CD14-positive monocyte (primary cell): ENCODE measurements around the gene KDM6A. TPM values are rescaled to one million over a fixed set of nuclear protein-coding genes. Genes with fewer than 3 reads are reported as not detected.

ENCODE experiments used
- DNase-seq, 3 donors: peaks; one replicate each; pipeline ENCODE4 v3.0.0-alpha.2; 2011 to 2022
- H2AFZ ChIP-seq: 2 replicates; pipeline ENCODE4 v1.6.0; 2012; ENCODE audit warnings: mild to moderate bottlenecking, low read depth, low read length, inconsistent platforms; ENCODE audit not compliant: insufficient read depth, poor library complexity, severe bottlenecking
- H3K27ac ChIP-seq, 2 donors: 1 replicate in 1 of 2; 2 replicates in 1 of 2; pipeline ENCODE4 v1.5.1; 2012 to 2013; ENCODE audit warnings: low read length in 2 of 2, control low read depth in 1 of 2, inconsistent platforms in 1 of 2, low read depth in 1 of 2, mild to moderate bottlenecking in 1 of 2
- H3K27me3 ChIP-seq, 2 donors: one replicate each; pipeline versions ENCODE4 v1.6.0 to v1.6.1; 2011 to 2013; ENCODE audit warnings: low read length in 2 of 2; ENCODE audit not compliant: control insufficient read depth in 2 of 2, insufficient read depth in 2 of 2
- H3K36me3 ChIP-seq, 2 donors: replicated peaks in 1 of 2; 1 replicate in 1 of 2; 2 replicates in 1 of 2; pipeline versions ENCODE4 v1.5.1 to v1.6.1; 2012 to 2013; ENCODE audit warnings: low read length in 2 of 2, control low read depth in 1 of 2, inconsistent platforms in 1 of 2, mild to moderate bottlenecking in 1 of 2; ENCODE audit not compliant: insufficient read depth in 2 of 2, control insufficient read depth in 1 of 2
- H3K4me1 ChIP-seq, 2 donors: 1 replicate in 1 of 2; 2 replicates in 1 of 2; pipeline versions ENCODE4 v1.5.1 to v1.6.1; 2012 to 2013; ENCODE audit warnings: low read length in 2 of 2, control low read depth in 1 of 2, inconsistent platforms in 1 of 2, mild to moderate bottlenecking in 1 of 2, moderate library complexity in 1 of 2; ENCODE audit not compliant: insufficient read depth in 2 of 2, control insufficient read depth in 1 of 2
- H3K4me2 ChIP-seq: replicated peaks from 2 replicates; pipeline ENCODE3; 2012; ENCODE audit warnings: low read length, moderate library complexity, mild to moderate bottlenecking; ENCODE audit not compliant: poor library complexity, severe bottlenecking; ENCODE audit errors: extremely low read depth
- H3K4me3 ChIP-seq, 3 experiments: fragments of 200-600 bp in 1 of 3; sonication (generic) in 1 of 3; replicated peaks in 1 of 3; 1 replicate in 2 of 3; 2 replicates in 1 of 3; pipeline ENCODE4 v1.5.1; 2011 to 2013; ENCODE audit warnings: low read length in 3 of 3, mild to moderate bottlenecking in 3 of 3, control low read depth in 2 of 3, low read depth in 2 of 3, inconsistent platforms in 1 of 3, moderate library complexity in 1 of 3
- H3K79me2 ChIP-seq: 2 replicates; pipeline ENCODE4 v1.6.0; 2012; ENCODE audit warnings: mild to moderate bottlenecking, control low read depth, inconsistent platforms, low read length, moderate library complexity; ENCODE audit not compliant: insufficient read depth
- H3K9ac ChIP-seq: 2 replicates; pipeline ENCODE4 v1.6.0; 2017; ENCODE audit warnings: low read length, mild to moderate bottlenecking; ENCODE audit not compliant: insufficient read depth, poor library complexity, severe bottlenecking
- H3K9me3 ChIP-seq, 2 donors: replicated peaks in 1 of 2; 1 replicate in 1 of 2; 2 replicates in 1 of 2; pipeline versions ENCODE4 v1.5.1 to v1.6.1; 2012 to 2013; ENCODE audit warnings: low read length in 2 of 2, control low read depth in 1 of 2; ENCODE audit not compliant: control insufficient read depth in 1 of 2, insufficient read depth in 1 of 2
- H4K20me1 ChIP-seq: 2 replicates; pipeline ENCODE4 v1.6.0; 2012; ENCODE audit warnings: mild to moderate bottlenecking, low read length, control low read depth, moderate library complexity; ENCODE audit not compliant: insufficient read depth
- H3K27ac Mint-ChIP-seq, 7 donors: one replicate each; pipeline ENCODE4 v1.8.0; 2020; ENCODE audit warnings: mild to moderate bottlenecking in 7 of 7, mixed read lengths in 7 of 7, moderate library complexity in 6 of 7, inconsistent platforms in 2 of 7
- H3K27me3 Mint-ChIP-seq, 3 donors: one replicate each; pipeline ENCODE4 v1.8.0; 2021 to 2022; ENCODE audit warnings: low read depth in 3 of 3, mild to moderate bottlenecking in 3 of 3, mixed read lengths in 3 of 3, moderate library complexity in 3 of 3, inconsistent platforms in 1 of 3
- H3K36me3 Mint-ChIP-seq, 2 donors: one replicate each; pipeline ENCODE4 v1.8.0; 2020; ENCODE audit warnings: mixed read lengths in 2 of 2, inconsistent platforms in 1 of 2, mild to moderate bottlenecking in 1 of 2
- H3K4me1 Mint-ChIP-seq: one replicate; pipeline ENCODE4 v1.8.0; 2020; ENCODE audit warnings: mild to moderate bottlenecking, mixed read lengths
- H3K4me3 Mint-ChIP-seq, 2 donors: one replicate each; pipeline ENCODE4 v1.8.0; 2020; ENCODE audit warnings: mild to moderate bottlenecking in 2 of 2, mixed read lengths in 2 of 2, moderate library complexity in 1 of 2
- H3K9me3 Mint-ChIP-seq, 7 donors: one replicate each; pipeline ENCODE4 v1.8.0; 2020 to 2022; ENCODE audit warnings: mixed read lengths in 7 of 7, mild to moderate bottlenecking in 6 of 7, moderate library complexity in 6 of 7, inconsistent platforms in 2 of 7
- CTCF ChIP-seq: fragments of 200-600 bp; IDR thresholded peaks from one replicate; pipeline ENCODE4 v1.8.0; 2022; ENCODE audit warnings: antibody characterized with exemption, mild to moderate bottlenecking
- WGBS: methylation state at CpG from one replicate; pipeline ENCODE4 v1.1.5; 2013; ENCODE audit warnings: missing lambda C conversion rate; ENCODE audit not compliant: insufficient coverage; 5-methylcytosine and 5-hydroxymethylcytosine counted together
- intact Hi-C, 2 donors: fragments of 100-400 bp; cut with micrococcal nuclease; formaldehyde crosslinking; loops; one replicate each; pipeline versions ENCODE4 v1.15.0 to v1.15.1; 2023
- polyA plus RNA-seq, 3 donors: library from polyadenylated mRNA; depleted of rRNA in 1 of 3; unstranded in 2 of 3; stranded (reverse) in 1 of 3; fragments of 300-500 nt in 2 of 3; fragments of >200 nt in 1 of 3; fragmentation: Illumina TruSeq in 2 of 3; gene quantifications; 1 replicate in 2 of 3; 2 replicates in 1 of 3; pipeline ENCODE4 v1.2.3, GENCODE V29; 2012 to 2021

The KDM6A gene
- polyA plus RNA-seq, 3 donors: 7.6 to 35.0 (median 13.8) TPM

GRCh38 chrX:45143455-45143854 lies 270.5 kb downstream of the KDM6A start:
- Mint-ChIP-seq H3K4me3 (no peak overlapping the region), H3K27ac (no peak overlapping the region), H3K36me3 (no peaks in the 10 kb centered on the region), H3K9me3 (peaks cover 0 to 5% (median 0%) of the 10 kb centered on the region in 7 donors), H3K27me3 (peaks cover 0 to 3% (median 2%) of the 10 kb centered on the region in 3 donors), H3K4me1 (no peaks in the 10 kb centered on the region)
- Histone ChIP-seq H3K4me3 (no peak overlapping the region), H3K4me1 (no peaks in the 10 kb centered on the region), H3K4me2 (no peak overlapping the region), H3K79me2 (no peaks in the 10 kb centered on the region), H3K9ac (no peak overlapping the region), H3K27me3 (no peaks in the 10 kb centered on the region), H4K20me1 (no peaks in the 10 kb centered on the region), H3K9me3 (no peaks in the 10 kb centered on the region), H3K36me3 (no peaks in the 10 kb centered on the region), H2AFZ (no peak overlapping the region), H3K27ac (no peak overlapping the region)
- no peak for TF ChIP-seq CTCF
- no CpG with 5 or more reads among the region's 3 CpGs for WGBS
- intact Hi-C loops: no loop called here
- DNase-seq: no peak

- WGBS: no CpG with 5 or more reads among the region's 11 CpGs
- TF ChIP-seq CTCF: no peak
Observed at GRCh38 chrX:45145492-45146215, 272.7 kb downstream of the KDM6A start.

More at GRCh38 chrX:45145492-45146215, 272.7 kb downstream of the KDM6A start:
- H3K4me3 ChIP-seq: no peak overlapping the region
- Mint-ChIP-seq H3K4me3 (no peak overlapping the region), H3K36me3 (no peaks in the 10 kb centered on the region), H3K27ac (peak overlapping the region in 1 of 7 donors; percentile 7), H3K9me3 (peaks cover 0 to 4% (median 0%) of the 10 kb centered on the region in 7 donors), H3K4me1 (no peaks in the 10 kb centered on the region), H3K27me3 (peaks cover 0 to 6% (median 4%) of the 10 kb centered on the region in 3 donors)
- H3K27ac ChIP-seq: no peak overlapping the region
- no peaks in the 10 kb centered on the region for H3K4me1 ChIP-seq
- H3K36me3 ChIP-seq: no peaks in the 10 kb centered on the region
- no peak for DNase-seq
- H3K4me2 ChIP-seq: no peak overlapping the region
- H4K20me1 ChIP-seq: no peaks in the 10 kb centered on the region
- no peaks in the 10 kb centered on the region for H3K9me3 ChIP-seq
- no peak overlapping the region for H3K9ac ChIP-seq
- no peaks in the 10 kb centered on the region for H3K79me2 ChIP-seq
- H2AFZ ChIP-seq: no peak overlapping the region
- intact Hi-C loops: no loop called here
- H3K27me3 ChIP-seq: no peaks in the 10 kb centered on the region
